Activated CD8-positive, alpha-beta memory T cell treated with anti-CD3 and anti-CD28 coated beads, Interleukin-2, amount 50 U/mL, for 4 hours (primary cell): ENCODE measurements around the gene PHLDB1.

ENCODE experiments used
- DNase-seq: peaks from one replicate; pipeline ENCODE4 v3.0.0-alpha.2; 2020

The PHLDB1 gene

GRCh38 chr11:118643142-118643994 lies 36.0 kb downstream of the PHLDB1 start:
- no peak for DNase-seq

GRCh38 chr11:118643995-118644345 lies 36.6 kb downstream of the PHLDB1 start:
- DNase-seq: no peak

GRCh38 chr11:118644496-118644895 lies 37.1 kb downstream of the PHLDB1 start:
- DNase-seq: no peak

GRCh38 chr11:118645066-118645715 lies 37.8 kb downstream of the PHLDB1 start:
- DNase-seq: no peak

- DNase-seq: no peak
These were observed 39.0 kb downstream of the PHLDB1 start for GRCh38 chr11:118646393-118646792.

GRCh38 chr11:118648291-118648690 lies 40.9 kb downstream of the PHLDB1 start:
- DNase-seq: no peak

- no peak for DNase-seq
These were observed 42.5 kb downstream of the PHLDB1 start for GRCh38 chr11:118649941-118650340.

GRCh38 chr11:118650366-118650765 lies 43.0 kb downstream of the PHLDB1 start:
- no peak for DNase-seq

GRCh38 chr11:118651820-118652219 lies 44.4 kb downstream of the PHLDB1 start:
- no peak for DNase-seq

- no peak for DNase-seq
These were observed 45.3 kb downstream of the PHLDB1 start for GRCh38 chr11:118652681-118653181.

- no peak for DNase-seq
These were observed 46.4 kb downstream of the PHLDB1 start for GRCh38 chr11:118653684-118654390.

- no peak for DNase-seq
These were observed 48.2 kb downstream of the PHLDB1 start for GRCh38 chr11:118655486-118656190.

- DNase-seq: no peak
These were observed 49.2 kb downstream of the PHLDB1 start for GRCh38 chr11:118656563-118657165.

GRCh38 chr11:118657238-118657637 lies 49.8 kb downstream of the PHLDB1 start:
- DNase-seq: no peak

GRCh38 chr11:118657709-118658428 lies 50.5 kb downstream of the PHLDB1 start:
- DNase-seq: no peak

- no peak for DNase-seq
These were observed 51.3 kb downstream of the PHLDB1 start for GRCh38 chr11:118658429-118659313.

- DNase-seq: peak; percentile 89
These were observed 52.0 kb downstream of the PHLDB1 start for GRCh38 chr11:118659314-118659952.

- no peak for DNase-seq
These were observed 52.7 kb downstream of the PHLDB1 start for GRCh38 chr11:118659953-118660680.

GRCh38 chr11:118660681-118661424 lies 53.4 kb downstream of the PHLDB1 start:
- DNase-seq: no peak
